GM21515 (cell line): Measurements from ENCODE around the gene C2CD4D.
"Not testable (repeated sequence)": the region's sequence is repeated elsewhere in the genome, so short reads cannot be mapped to it uniquely, and the experiment has no call there.

Source experiments
- ATAC-seq: cut with Tn5 transposase; IDR thresholded peaks from one replicate; pipeline ENCODE4 v1.9.1; 2021; ENCODE audit not compliant: unreplicated experiment

The C2CD4D gene

GRCh38 chr1:151858886-151859665 lies 19.5 kb upstream of the C2CD4D start:
- no peak for ATAC-seq

DNA sequence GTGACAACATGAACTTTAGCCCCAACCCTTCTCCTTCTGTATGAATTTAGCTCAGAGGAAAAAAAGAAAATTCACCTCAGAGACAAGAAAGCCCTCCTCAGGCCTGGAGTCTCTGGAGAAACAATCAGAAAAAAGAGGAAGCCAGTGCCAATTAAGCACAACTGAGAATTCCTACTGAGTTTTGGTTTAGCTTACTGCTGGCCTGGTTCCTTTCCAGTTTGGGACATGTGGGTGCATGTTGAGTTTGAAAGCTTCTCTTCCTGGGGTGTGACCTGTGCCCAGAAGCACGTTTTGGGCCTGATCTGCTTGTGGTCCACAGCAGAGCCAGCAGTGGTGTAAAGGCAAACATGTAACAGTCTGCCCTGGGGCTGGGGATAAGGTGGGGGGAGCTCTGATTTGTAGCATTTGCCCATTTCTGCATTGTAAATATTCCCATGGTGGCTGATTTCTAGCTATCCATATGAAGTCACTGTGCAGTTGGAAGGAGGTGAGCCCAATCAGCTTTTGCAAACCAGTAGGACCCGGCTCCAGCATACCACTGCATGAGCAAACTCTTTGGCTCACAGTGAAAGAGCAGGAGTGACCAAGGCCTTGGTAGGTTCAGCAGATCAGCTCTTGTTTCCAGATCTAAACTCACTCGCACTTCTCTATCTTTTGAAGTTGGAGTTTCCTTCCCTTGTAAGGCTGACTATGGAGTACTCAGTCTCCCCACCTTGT lies 18.6 kb upstream of the C2CD4D start:
- ATAC-seq, result no peak

DNA sequence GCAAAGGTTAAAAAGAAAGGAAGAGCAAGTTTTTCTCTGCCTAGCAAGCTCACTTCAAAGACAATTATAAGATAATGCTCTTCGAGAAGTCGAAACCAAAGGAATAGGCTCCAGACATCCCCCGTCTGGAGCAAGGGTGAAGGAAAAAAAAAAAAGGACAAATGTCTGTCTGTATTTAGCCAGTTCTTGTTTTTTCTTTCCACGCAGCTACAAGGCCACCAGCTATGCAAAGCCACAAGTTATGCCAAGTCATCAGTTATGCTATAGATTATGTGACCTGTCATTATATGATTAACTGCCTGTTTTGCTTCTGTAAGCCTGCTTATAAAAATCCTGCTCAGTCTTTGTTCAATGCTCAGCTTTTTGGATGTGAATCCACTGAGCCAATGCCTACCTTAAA lies 16.3 kb upstream of the C2CD4D start:
- ATAC-seq, result no peak

- ATAC-seq, result not testable (repeated sequence)
Observed at GRCh38 chr1:151855516-151855915, 15.9 kb upstream of the C2CD4D start.

GRCh38 chr1:151854658-151855057 lies 15.0 kb upstream of the C2CD4D start:
- ATAC-seq, result no peak

DNA sequence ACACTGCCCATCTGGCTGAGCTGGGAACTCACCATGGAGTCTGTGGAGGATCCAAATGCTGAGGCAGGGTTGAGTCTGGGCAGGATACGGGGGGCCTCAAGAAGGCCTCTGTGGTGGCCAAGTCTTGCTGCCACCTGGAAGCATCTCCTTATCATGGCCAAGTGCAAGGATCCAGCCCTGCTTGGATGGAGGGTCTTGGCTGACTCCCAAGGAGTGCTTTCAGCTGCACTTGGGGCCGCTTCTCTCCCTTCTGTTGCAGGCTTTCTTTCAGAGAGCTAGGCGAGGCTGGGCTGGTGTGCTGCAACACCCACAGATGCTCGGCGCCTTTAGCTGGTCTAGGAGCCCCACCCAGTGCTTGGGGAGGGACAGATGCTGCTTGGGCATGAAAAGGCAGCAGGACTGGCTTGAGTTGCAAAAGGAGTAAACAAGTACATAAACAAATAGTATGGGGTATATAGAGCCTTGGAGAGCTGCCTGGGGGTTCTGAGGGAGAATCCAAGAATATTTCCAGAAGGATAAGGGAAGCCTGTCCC lies 13.9 kb upstream of the C2CD4D start, which contains the start of gene THEM5:
Gene THEM5, minus strand, starts transcription at position 302 of the 533 bp plus-strand sequence. Its CDS starts 147 bp downstream, at position 155.
- no peak for ATAC-seq

DNA sequence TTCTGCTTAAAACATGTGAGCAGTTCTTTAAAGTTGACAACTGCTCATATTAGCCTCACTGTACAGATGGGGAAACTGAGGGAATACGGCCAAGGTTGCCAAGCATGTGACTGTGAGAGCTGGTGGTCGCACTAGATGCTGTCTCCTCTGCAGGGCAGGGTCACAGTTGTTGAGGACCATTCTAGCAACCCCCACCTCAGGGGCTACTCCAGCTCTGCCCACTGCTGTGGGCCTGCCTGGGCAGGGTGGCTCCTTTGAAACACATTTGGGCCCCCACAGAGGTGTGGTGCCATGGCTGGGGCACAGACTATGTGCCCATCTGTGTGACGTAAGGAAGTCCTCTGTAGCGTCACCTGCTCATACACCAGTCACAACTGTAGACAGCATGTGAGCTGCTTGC lies 13.1 kb upstream of the C2CD4D start:
- ATAC-seq, result no peak

DNA sequence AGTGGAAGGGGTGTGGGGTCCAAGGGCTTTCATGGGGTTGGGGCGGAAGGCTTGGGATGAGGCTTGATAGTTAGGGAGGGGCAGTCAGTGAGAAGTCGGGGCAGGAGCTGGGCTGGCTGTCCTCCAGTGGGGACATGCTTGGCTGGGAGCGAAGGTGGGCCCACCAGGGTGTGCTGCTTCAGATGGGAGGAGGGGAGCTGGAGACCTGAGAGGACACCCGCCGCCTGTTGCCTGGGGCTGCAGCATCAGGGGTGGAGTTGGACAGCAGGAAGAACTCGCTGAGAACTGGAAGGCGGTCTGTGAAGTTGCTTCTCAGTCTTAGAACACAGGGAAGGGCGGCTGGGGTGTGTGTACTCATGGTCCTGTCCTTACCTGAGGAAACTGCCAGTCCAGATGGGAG lies 12.3 kb upstream of the C2CD4D start:
- no peak for ATAC-seq

DNA sequence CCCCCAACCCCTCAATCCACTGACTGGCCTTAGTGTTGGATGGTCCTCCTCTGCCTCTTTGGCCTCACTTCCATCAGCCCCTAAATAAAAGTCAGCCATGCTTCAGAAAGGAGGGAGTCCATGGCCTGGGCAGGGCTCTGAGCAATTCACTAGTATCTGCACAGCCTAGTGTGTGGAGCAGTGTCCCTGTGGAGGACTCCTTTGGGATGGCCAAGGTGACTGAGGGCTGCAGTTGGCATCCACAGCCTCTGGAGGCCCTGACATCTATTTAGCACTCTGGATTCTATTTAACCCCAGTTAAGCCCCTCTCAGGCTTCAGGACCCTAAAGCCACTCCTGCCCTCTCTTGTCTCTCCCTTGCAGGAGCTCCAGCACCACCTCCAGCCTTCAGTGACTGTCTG lies 10.3 kb upstream of the C2CD4D start:
- no peak for ATAC-seq

GRCh38 chr1:151849126-151849525 lies 9.5 kb upstream of the C2CD4D start:
- ATAC-seq, result no peak

DNA sequence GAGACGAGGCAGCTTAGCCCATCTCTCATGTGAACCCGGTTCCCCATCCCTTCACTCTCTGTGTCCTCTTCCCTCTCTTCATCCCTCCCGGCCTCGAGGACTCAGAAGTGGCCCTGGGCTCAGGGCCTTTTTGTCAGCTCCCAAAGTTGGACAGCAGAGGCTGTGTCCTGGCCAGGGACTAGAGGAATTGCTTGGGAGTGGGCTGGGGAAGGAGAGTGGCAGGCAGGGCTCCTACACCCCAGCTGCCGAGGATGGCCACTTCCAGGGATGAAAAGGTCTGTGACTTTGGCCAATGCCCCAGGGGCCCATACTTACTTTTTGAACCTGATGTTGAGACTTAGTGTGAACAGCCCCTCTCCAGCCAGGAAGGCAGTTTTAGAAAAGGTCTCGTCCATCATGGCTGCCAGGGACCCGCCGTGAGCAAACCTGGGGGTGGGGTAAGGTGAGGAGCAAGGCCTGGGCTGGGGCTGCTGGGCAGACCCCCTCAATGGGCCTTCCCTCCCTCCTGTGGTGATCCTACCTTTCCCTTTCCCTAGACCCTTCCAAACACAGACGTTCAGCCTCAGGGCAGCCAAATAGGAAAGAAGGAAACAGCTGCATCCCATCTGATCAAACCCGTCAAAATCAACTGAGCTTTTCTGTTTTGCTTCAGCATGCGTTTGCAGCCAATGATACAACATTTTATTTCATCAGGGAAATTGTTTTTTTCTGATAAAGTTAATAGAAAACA lies 8.4 kb upstream of the C2CD4D start:
- ATAC-seq, result no peak

GRCh38 chr1:151846686-151847237 lies 7.1 kb upstream of the C2CD4D start:
- no peak for ATAC-seq

DNA sequence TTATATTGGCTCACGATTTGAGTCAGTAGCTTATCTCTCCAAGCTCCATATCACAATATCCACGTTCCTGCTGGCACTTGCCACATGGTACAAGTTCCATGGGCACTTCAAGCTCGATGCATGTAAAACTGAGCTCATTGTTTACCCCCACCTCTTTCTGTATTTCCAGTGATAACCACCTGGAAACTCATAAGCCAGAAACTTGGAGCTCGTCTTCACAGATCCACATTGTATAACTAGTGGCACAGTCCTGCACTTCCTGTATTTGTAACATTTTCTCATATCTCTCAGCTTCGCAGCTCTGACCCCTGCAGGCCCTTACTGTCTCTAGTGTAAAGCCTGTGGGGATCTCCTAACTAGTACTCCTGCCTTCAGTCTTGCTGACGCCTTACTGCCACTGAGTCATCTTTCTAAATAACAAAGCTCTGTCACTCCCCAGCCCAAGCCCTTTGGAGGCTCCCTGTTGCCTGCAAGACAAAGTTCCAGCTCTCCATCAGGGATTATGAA lies 6.5 kb upstream of the C2CD4D start:
- no peak for ATAC-seq

- no peak for ATAC-seq
Observed at GRCh38 chr1:151843398-151843797, 3.8 kb upstream of the C2CD4D start.

DNA sequence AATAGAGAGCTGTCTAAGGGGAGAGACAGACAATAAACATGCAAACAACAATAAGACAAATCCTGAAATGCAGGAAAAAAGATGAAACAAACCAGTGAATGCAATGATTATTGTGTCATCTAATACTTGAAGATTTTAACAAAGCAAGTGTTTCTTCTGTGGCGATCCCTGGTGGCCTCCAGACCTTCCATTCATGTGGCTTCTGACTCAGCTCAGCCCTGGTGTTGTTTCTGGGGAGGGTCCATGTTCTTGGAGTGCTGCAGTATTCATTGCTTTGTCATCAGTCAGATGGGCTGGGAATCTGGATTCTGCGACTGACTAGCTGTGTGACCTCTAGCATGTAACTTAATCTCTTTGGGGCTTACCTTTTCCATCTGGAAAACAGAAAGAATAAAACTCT lies 1.5 kb upstream of the C2CD4D start:
- no peak for ATAC-seq

- ATAC-seq, result no peak
Observed at GRCh38 chr1:151840421-151840820, 801 bp upstream of the C2CD4D start.

GRCh38 chr1:151839082-151839412 lies 573 bp downstream of the C2CD4D start:
- ATAC-seq, result no peak

GRCh38 chr1:151838222-151839081 lies 1.2 kb downstream of the C2CD4D start:
- ATAC-seq, result no peak

GRCh38 chr1:151837884-151838221 lies 1.8 kb downstream of the C2CD4D start:
- no peak for ATAC-seq

DNA sequence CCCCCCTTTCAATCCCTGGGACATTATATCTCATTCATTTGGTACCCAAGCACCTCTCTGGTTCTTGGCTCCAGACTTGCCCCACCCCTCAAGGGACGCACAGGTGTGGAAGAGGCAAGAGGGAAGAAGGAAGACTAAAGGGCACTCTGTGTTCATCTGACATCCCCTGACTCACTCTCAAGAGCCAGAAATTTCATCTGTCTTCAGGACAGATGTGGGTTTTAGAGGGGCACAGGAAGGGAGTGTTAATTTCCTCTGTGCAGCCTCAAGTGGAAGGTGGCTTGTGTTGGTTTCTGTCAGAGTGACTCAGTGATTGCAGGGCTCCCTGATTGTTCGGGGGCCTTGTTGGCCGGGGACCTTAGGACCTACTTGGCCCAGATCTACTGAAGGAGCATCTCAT lies 2.4 kb downstream of the C2CD4D start:
- ATAC-seq, result no peak
